NCI-H2029 (cell line): Measurements from ENCODE around the gene SOX8.

Source experiments
- DNase-seq: peaks from one replicate; lab custom pipeline; 2025; lab: John Stamatoyannopoulos, UW

SOX8 gene

DNA sequence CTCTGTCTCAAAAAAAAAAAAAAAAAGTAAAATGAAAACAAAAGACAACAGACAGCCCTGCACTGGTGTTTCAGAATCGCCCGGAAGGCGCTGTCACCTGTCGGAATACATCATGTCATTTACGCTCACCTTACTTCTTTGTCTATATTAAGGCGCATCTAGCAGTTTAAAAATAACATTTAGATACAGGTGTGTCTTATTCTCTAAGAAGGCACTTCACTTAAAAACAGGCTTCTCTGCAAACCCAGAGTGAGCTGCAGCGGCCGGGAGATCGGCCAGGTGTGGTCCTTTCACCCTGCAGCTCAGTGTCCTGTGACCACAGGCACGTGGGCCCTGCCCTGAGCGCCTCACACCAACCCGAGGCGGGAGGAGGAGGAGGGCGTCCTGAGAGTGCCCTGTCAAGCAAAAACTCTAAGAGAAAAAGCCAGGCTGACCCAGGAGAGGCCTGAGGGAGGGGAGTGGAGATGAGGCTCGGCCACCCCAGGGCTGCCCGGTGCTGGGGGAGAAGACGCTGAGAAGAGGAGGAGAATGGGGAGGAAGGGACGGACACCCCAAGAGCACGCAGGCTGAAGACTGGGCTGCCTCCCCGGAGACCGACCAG, 7.5 kb upstream of the SOX8 start:
- no peak for DNase-seq

DNA sequence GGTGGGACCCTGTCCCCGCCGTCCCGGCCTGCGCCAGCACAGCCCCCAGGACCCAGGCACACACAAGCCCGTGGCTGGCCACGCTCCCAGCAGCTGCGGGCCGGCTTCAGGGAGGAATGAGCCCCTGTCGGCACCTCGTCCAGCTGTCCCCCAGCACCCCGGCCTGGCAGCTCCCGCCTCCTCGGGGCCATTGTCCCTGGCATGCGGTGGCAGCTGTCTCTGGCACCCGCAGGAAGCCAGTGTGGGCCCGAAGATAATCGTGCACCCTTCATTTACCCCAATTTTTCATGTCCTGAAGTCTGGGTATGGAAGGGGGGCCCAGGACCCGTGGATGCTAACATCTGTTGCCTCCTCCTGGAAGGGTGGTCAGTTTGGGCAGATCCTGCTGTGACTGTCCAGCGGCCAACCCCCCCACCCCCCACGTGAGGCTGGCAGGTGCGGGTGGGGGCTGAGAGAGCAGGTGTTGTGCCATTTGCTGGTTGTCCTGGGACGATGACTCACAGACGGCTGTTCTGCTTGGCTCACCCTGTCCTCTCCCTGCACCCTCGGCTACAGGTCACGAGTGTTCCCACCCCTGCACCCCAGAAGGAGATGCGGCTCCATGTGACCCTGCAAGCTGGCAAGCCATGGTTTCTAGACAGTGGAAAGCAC, 6.8 kb upstream of the SOX8 start:
- DNase-seq: no peak

DNA sequence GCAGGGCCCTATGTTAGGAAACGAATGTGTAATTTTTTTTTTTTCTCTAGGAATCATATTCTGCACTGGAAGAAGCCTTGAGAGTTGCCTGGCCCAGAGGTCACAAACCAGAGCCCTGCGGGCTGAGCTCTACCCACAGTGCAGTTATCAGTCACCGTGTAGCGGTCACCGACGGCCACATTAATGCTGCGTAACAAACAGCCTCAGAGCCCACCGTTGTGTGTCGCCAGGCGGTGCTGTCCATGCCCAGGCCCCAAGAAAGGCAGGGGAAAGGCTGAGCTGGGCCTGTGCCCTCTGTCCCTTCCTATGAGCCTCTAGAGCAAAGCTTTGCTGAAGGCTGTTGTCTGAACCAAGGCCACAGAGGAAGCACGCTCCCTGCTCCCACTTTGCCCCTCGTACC, 6.3 kb upstream of the SOX8 start:
- DNase-seq: no peak

DNA sequence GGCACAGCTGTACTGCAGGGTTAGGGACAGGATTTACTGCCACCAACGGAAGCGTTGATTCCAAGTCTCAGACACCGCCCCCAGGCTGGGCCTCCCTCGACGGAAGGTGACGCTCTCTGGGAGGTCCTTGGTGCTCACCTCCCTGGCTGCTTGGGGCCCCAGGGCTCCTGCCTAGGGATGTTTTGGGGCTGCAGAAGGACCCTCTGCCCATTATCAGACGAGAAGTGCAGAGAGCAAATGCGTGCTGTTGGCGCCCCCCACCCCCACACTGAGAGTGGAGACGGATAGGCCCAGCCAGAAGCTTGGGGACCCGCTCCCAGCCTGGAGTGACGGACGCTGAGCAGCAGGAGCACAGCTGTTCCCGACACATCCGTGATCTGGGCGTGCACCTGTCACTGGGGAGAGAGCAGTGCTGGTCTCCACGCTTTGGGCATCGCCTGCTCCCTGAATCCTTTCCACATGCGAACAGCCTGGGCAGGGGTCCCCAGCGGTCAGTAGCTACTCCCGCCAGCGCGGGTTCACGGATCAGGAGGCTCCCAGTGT, 5.1 kb upstream of the SOX8 start:
- no peak for DNase-seq

DNA sequence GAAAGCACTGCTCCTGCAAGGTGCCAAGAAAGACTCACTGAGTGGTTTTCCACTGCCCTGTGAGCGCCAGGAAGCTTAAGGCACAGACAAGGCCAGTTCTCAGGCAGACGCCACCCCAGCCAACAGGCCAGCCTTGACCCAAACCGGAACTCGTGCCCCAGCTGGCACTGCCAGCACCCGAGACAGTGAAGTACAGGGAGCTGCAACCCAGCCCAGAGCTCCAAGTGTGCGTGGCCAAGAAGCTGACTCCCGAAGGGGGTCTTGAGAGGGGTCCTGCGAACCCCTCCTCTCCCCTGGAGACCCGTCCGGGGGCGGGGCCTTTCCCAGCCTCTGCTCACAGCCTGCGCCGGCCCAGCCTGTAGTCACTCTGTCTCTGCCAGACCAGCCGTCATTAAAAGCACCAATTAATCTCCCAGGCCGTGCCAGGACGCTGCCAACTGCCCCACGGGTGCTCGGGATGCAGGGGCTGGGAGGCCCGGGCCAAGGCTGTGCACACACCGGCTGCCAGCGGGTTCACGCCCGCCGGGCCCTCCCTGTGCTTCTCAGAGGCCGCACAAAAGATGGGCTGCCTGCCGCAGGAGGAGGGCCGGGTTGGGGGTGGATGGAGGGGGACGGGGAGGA, 4.4 kb upstream of the SOX8 start:
- no peak for DNase-seq

DNA sequence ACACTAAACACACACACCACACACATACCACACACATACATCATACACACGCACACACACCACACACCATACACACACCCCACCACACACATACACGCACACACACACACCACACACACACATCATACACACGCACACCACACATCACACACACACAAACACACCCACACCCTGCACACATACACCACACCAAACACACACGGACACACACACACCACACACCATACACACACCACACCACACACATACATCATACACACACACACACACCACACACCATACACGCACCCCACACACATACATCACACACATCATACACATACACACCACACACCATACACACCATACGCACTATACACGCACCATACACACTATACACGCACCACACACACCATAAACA, 3.7 kb upstream of the SOX8 start:
- no peak for DNase-seq

DNA sequence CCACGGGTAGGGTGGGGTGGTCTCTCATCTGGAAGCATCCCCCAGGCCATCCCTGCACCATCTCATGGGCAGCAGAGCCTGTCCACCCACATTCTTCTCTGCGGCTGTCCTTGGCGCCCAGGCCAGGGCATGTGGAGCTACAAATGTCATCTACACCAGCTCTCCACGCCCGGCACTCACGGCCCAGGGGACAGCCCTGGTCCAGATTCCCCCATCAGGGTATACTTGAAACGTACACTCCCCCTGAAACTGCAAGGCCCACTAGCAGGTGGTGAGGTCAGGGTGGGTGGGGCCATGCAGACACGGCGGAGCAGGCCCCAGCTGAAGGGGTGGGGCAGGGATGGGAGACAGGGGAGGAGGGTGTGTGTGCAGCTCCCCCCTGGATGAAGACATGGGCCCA, 3.2 kb upstream of the SOX8 start:
- DNase-seq: no peak

DNA sequence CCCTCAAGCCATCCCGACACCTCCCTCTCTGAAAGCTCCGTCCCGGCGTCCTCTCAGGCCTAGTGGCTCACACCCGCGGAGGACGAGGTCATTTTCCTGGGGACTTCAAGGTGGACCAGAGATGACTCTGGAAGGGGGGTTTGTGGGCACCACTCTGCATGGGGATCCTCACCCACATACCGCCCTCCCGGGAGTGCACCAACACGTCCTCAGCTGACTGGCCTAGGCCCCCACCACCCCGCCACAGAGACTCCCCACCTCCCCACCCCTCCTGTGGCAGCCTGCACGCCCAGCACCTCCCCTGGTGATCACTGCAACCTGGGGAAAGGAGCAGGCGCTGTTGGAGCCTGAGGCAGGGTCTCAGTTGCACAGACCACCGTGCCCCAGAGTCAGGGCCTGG, 2.4 kb upstream of the SOX8 start:
- no peak for DNase-seq

DNA sequence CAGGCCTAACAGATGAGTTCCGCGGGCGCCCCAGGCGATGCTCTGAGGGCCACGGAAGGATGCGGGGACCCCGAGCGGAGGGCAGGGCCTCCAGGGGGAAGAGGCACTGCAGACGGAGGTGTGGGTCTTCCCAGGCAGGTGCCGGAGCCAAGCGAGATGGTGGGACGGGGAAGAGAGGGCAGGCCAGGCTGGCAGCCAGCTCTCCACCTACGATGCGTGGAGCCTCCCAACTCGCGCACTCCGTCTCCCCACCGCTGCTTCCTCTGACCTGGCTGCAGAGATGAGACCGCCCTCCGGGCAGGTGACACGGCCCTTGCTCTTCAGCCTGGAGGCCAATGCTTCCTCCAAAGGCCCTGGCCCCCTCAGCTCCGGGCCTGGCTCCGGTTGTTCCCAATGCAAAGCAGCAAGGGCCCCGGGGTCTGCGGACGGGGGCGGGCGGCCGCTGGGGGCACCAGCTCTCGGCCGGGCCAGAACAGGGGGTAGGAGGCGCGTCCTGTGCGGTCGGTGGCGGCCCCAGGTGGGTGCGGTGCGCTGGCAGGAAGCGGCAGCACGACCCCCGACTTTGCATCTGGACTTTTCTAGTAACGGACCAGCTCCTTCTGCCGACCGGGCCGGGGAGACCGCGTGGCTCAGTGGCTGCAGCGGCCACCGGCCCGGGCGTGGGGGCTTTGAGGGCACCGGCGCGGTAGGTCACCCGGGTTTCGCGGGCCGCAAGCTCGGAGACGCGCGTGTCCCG, 1.5 kb upstream of the SOX8 start:
- DNase-seq: no peak

DNA sequence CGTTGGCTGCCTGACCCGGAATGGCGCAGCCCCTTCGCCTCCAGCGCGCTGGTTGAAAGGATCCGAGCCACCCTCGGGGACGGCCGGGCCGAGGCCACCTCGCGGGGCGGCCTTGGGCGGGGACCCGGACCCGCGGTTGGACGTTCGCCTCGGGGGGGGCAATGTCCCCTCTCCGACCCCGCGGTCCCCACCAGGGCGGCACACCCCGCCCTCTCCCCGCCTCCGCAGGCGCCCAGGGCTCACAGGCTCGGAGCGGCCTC, 1.0 kb upstream of the SOX8 start:
- DNase-seq: no peak

DNA sequence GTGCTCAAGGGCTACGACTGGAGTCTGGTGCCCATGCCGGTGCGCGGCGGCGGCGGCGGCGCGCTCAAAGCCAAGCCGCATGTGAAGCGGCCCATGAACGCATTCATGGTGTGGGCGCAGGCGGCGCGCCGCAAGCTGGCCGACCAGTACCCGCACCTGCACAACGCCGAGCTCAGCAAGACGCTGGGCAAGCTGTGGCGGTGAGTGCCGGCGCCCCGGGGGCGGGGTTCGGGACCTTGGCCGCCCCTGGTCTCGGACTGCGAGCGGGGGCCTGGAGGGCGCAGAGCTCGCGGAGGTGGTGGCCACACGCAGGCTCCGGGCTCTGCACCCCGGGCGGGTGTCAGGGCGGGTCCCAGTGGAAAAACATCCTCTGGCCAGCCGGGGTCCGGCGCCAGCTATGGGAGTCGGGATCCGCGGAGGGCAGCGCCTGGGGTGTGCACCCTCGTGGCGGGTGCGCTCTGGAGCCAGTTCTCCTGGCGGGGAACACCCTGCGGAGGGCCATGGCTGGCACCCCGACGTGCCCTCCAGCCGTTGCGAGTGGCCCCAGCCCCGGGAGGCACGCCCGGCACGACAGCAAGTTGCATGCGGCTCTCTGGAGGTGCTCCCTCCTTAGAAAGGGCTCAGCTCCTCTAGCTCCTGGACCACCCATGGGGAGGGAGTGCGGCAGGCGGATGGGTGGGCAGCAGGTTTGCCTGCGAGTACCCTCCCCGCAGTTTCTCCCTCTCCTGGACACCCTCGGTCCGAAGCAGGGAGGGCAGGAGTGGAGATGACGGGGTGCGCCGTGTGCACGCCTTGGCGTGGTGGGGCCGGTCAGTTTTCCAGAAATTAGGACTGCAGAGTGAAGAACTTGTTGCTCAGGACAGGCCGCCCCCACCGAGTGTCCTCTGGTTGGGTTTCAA, 824 bp downstream of the SOX8 start:
- no peak for DNase-seq

DNA sequence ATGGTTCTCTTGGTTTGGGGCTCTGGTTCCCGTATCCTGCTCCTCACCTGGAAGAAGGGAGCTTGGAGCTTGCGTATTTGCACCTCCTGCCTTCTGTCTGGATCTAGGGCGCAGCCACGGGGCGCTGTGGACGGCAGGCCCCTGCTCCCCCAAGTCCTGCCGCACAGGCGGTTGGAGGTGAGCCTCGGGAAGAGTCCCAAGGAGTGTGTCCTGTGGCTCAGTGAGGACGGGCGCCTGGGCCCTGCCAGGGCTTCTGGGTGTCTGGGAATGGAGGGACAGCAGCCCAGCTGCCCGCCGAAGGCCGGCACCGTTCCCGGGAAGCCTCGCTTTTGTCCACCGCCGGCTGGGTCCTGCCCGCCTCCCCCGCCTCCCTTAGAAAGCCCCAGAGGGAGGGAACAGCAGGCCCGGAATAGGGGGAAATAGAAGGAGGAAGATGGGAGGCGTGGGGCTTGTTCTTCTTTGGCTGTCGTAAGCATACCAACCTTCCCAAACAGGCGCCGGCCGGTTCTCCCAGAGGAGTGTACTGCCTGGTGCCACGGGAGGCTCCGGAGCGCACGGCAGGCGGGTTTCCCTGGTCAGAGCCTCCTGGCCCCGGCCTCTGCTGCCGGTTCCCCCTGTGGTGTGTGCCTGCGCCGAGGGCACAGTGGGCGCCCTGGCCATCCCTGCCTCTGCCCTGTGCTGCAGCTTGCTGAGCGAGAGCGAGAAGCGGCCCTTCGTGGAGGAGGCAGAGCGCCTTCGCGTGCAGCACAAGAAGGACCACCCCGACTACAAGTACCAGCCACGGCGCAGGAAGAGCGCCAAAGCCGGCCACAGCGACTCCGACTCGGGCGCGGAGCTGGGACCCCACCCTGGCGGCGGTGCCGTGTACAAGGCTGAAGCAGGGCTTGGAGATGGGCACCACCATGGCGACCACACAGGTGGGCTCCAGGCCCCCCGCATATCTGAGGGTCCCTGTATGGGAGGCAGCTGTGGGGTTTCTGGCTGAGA, 1.8 kb downstream of the SOX8 start:
- no peak for DNase-seq

DNA sequence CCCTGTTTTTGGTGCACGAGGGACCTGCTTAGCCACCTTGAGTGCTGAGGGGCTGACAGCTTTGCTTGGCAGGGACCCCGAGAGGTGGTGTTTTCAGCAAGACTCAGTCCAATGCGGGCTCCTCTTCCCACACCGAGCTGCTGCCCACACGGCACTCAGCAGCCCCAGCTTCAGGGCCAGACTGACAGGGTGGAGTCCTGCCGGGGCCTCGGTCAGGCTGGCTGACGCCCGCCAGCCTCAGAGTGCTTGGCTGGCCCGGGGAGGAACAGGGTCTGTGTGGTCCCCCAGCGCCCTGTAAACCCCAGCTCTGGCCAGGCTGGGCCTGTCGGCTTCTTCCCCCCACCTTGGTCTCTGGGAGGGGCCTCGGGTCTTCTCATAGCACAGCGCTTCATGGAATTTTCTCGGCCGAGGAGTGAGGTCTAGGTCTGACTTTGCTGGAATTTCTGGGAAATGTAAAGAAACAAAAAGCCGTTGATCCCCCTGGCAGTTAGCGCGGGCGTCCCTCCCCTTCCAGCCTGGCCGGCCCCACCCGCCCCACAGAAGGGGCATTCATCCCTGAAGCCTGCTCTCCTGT, 2.6 kb downstream of the SOX8 start:
- no peak for DNase-seq

DNA sequence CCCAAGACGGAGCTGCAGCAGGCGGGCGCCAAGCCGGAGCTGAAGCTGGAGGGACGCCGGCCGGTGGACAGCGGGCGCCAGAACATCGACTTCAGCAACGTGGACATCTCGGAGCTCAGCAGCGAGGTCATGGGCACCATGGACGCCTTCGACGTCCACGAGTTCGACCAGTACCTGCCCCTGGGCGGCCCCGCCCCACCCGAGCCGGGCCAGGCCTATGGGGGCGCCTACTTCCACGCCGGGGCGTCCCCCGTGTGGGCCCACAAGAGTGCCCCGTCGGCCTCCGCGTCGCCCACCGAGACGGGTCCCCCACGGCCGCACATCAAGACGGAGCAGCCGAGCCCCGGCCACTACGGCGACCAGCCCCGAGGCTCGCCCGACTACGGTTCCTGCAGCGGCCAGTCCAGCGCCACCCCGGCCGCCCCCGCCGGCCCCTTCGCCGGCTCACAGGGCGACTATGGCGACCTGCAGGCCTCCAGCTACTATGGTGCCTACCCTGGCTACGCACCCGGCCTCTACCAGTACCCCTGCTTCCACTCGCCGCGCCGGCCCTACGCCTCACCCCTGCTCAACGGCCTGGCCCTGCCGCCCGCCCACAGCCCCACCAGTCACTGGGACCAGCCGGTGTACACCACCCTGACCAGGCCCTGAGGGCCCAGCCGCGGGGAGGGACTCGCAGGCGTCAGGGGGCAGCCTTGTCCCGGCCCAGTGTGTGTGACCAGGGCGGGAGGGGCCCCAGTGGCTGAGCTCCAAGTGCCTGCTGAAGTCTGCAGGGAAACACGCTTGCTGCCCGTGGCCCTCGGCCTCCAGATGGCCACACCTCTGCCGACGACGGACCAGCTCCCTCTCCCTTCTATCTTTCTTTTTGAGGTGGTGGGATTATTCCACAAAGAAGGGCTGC, 3.4 kb downstream of the SOX8 start:
- no peak for DNase-seq

DNA sequence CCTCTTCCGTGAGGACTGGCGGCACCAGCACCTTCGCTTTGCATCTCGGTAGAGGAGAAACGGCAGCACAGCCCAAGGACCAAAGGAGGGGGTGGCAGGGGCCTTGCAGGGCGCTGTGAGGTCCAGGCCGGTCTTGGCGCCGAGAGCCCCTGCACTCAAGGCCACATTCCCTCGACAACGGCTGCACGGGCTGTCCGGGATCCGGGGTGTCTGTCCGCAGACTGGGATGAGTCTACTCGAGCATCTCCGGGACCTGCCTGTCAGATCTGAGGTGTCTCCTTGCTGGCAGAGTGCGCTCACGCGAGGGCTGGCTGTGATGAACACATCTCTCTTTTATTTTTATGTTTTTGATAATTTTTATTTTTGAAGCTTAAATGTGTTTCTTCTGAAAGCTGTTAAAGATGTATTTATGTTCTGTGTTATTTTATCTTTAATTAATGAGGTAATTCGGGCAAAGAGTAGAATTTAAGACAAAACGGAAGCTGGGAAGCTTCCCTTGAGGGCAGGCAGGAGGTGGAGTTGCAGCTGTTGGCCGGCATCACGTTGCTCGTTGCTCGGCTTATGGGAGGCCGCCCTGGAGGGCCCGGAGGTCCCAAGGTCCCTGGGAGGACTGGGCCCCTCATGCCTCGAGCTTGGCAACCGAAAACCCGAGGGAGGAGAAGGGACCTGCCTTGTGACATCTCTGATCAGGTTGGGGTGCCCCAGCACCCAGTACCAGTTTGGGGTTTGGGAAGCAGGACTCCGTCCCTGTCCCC, 4.3 kb downstream of the SOX8 start:
- DNase-seq: no peak

DNA sequence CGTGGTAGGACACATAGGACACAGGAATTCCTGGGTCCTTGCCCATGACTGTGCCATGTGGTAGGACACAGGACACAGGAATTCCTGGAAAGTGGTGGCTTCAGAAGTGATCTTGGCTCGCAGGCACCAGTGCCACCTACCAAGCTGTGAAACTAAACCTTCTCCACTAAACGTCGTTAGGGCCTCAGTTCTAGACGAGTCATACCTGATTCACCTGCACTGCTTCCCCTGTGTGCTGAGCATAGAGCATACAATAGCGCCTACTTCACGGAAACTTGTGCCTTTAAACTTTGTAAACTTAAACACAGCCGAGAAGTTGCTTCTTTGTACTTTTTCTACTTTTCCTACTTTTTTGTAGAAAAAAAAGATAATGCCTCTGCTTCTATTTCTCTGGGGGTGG, 4.8 kb downstream of the SOX8 start:
- DNase-seq: no peak

DNA sequence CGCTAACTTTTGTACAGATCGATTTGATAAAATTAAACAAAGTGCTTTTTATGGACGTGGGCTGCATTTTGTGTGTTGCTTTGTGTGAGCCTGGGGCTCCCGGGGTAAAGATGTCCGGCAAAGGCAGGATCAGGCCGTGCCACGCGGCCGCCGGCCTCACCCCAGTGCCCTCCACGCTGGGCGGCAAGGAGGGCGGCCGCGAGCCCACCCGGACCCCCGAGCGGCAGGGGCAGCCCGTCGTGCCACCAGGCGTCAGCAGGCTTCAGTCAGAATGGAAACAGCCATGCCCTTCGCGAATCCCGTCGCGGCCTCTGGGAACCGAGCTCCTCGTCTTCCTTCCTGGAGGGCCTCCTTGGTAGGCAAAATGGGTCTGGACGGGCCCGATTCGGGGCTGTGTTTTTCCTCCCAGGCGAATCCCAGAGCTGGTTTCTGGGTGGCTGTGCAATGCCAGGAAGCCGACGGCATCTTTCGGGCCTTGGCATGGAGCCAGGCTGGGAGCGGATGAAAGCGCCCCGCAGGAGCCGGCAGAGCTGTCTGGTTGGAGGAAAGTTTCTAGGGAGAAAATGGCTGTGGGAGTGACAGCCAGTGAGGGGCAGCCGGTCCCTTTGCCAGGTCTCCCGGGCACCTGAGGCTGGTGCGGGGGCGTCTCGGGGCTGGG, 5.5 kb downstream of the SOX8 start:
- no peak for DNase-seq

DNA sequence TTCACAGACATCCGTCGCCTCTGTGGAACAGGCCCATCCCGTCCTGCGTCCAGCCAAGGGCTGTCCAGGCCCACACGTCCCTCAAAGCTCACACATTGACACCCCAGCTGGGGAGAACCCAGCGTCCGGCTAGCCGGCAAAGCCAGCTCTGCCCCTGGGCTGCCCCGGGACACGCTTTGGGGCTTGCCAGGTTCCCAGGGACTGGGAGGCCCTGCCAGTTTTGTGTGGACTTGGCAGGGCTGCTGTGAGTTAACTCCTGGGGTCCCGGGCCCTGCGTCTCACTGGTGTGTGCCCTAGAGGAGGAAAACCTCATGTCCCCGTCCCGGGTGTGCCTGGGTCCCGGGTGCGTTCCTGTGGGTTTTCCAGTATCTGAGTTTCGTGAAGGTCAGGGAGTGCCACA, 6.3 kb downstream of the SOX8 start:
- no peak for DNase-seq
